Ovary (tissue), 3 donors: ENCODE data around the gene EFHD2.

Experiments
- POLR2A ChIP-seq: fragments of 450-650 bp; IDR thresholded peaks from one replicate; pipeline ENCODE4 v1.6.1; 2017; ENCODE audit warnings: antibody characterized with exemption, mild to moderate bottlenecking, moderate library complexity
- TF ChIP-seq, protein P1 (sequence below), 3 donors: fragments of 450-650 bp in 2 of 3; fragments of 200-600 bp in 1 of 3; IDR thresholded peaks; one replicate each; pipeline versions ENCODE4 v1.5.1 to v1.8.0; 2016 to 2022; ENCODE audit warnings: antibody characterized with exemption in 3 of 3, mild to moderate bottlenecking in 1 of 3
- donor health status: DM: no; HTN: no; CAD: no.

DNA sequence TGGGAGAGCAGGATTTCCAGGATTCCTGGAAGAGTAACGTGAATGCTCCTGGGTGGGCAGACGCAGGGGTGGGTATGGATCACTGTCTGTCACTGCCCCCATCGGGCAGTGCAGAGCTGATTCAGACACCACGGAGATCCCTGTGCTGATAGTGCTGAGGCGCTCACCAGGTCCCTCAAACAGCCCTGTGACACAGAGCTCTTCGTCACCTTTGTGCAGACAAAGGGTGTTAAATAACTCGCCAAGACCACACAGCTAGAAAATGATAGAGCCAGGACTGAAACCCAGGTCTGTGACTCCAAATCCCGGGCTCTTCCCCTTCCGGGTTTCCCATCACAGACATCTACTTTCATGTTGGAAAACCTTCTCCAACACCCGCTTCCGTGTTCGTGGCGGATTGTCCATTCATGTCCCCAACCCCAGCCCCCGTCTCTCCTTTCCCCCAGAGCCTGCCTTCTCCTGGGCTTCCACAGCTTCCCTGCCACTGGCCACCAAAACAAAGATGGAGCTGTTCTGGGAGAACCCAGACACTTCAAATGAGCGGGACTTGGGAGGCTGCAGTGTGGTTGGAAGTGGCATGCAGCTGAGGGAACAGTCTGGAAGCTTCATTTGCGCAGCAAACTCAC lies 2.6 kb downstream of the EFHD2 start:
- TF ChIP-seq, protein P1, sequence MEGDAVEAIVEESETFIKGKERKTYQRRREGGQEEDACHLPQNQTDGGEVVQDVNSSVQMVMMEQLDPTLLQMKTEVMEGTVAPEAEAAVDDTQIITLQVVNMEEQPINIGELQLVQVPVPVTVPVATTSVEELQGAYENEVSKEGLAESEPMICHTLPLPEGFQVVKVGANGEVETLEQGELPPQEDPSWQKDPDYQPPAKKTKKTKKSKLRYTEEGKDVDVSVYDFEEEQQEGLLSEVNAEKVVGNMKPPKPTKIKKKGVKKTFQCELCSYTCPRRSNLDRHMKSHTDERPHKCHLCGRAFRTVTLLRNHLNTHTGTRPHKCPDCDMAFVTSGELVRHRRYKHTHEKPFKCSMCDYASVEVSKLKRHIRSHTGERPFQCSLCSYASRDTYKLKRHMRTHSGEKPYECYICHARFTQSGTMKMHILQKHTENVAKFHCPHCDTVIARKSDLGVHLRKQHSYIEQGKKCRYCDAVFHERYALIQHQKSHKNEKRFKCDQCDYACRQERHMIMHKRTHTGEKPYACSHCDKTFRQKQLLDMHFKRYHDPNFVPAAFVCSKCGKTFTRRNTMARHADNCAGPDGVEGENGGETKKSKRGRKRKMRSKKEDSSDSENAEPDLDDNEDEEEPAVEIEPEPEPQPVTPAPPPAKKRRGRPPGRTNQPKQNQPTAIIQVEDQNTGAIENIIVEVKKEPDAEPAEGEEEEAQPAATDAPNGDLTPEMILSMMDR (IDR thresholded peaks at IDR 0.05) = no peak
- no peak for TF ChIP-seq POLR2A
